GM19035 (cell line): ENCODE measurements around the gene RSRC1.
A peak's percentile ranks its signal among the peaks of the same experiment; 100 is the strongest.
"Not testable (repeated sequence)": the region's sequence is repeated elsewhere in the genome, so short reads cannot be mapped to it uniquely, and the experiment has no call there.

Source experiments
- ATAC-seq: cut with Tn5 transposase; IDR thresholded peaks from one replicate; pipeline ENCODE4 v1.9.1; 2021; ENCODE audit not compliant: unreplicated experiment

Gene RSRC1

GRCh38 chr3:158100681-158101080, 9.2 kb upstream of the RSRC1 start:
- no peak for ATAC-seq

DNA sequence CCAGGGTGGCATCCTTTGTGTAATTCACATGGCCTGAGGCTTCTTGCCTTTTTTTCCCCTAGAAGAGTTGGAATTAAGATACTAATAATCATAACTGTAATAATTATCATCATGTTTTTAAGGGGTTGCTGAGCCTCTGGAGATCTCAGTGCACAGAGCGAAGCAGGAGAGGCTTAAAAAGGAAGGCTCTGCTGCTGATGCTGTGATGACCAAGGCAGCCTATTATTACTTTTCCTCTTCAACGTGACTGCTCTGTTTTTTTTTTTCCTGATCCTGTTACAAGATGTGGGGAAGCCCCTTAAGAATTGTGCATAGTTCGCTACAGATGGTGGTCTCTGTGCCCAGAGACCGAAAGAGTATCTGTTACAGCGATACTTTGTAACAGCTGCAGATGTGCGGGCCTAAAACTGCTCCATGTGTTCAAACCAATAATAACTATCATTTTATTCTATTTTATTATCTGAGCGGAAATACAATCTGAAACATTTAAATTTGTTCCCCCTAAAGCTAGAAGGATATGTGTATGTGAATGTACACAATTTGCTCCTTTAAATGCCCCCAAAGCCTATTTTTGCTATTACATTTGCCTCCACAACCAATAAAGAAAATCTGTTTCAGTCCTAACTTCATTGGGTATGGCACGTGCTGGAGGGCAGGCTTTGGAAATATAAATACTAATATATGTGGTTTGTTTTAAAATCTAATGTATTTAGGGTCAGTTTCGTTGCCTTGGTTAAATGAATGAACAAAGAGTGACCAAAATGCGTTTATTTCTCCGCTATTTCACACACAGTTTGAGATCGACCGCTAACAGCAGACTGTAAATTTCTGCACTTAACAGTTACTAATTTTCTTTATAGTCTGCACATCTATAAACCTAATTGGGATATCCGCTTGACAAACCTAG, 8.3 kb upstream of the RSRC1 start:
- ATAC-seq: no peak

- no peak for ATAC-seq
Measured at GRCh38 chr3:158102242-158103080, 7.4 kb upstream of the RSRC1 start.

DNA sequence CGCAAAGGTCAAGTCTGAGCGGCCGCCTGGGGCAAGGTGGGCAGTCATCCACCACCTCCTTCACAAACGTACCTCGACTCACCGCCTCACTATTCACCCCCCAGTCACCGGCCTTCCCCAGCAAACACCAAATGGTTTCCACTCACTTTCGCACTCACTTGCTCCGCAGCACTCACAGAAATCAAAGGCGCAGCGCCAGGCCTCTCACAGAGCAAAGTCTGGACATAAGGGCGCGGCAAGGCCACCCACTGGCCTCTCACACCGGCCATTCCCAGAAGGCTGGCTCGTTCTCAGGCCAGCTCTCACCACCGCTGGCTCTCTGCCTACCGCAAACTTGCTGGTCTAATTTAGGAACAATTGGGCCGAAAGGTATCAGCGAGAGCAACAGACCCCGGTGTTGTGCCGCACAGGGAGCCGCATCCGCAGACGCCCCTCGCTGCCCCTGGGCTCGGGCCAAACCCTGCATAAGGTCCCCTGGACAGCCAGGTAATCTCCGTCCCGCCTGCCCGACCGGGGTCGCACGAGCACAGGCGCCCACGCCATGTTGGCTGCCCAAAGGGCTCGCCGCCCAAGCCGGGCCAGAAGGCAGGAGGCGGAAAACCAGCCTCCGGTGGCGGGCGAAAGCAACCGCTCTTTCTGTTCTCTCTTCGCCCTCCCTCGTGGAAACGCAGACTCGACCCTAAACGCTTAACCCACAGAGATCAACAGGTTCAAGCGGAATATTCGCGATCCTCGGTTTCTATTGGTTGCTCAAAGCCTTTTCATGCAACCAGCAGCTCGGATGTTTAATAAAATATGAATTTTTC, 6.6 kb upstream of the RSRC1 start:
- ATAC-seq: peak; percentile 33

DNA sequence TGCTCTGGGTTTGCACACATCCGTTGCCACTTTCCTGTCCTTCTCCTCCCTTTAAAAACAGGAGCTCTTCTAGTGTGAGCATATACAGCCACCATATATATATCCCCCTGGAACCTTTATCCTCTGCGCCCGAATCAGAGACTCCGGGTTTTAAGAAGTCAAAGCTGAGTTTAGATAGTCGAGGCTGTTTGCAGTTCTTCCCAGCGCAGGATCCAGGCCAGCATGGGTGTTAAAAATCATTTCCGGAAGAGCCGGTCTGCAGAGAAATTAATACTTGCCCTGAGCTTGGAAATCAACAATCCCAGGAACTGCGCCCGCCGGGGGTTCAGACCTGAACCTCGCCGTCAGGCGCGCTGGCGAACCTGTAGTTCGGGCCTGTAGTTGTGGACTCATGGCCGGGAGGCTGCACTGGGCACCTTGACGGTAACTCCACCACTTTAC, 6.0 kb upstream of the RSRC1 start:
- ATAC-seq: no peak

GRCh38 chr3:158104431-158104921, 5.4 kb upstream of the RSRC1 start:
- ATAC-seq: no peak

- no peak for ATAC-seq
Measured at GRCh38 chr3:158105119-158105709, 4.7 kb upstream of the RSRC1 start.

- ATAC-seq: no peak
Measured at GRCh38 chr3:158105710-158106253, 4.1 kb upstream of the RSRC1 start.

DNA sequence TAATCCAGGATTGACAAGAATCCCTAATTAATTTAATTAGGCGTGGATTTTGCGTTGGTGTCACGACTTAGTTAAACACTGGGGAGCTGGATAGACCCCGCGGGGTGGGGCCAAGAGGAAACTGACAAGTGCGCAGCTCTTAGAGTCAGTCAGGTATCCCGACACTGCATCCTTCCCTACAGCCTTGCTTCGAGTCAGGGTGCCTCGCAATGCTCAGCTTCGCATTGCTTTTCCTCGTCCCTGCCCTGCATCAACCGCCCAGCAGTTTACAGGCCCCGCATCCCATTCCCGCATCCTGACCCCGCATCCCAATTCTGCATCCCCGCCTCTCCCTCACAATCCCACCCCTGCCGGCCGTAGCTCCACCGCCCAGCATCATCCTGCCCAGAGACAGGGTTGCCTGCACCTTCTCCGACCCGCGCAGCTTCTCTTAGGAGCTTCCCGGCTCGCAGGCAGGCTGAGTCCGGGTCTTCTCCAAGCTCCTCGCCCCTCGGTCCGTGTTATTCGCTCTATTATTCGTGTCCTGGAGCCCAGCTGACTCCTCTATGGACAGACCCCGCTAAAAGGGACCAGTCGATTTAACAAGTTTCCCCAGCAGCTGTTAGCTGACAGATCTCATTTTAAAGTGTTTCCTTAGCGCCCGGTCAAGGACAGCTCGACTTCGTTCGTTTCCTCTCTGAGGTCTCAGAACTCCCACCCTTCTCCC, 3.0 kb upstream of the RSRC1 start:
- ATAC-seq: no peak

DNA sequence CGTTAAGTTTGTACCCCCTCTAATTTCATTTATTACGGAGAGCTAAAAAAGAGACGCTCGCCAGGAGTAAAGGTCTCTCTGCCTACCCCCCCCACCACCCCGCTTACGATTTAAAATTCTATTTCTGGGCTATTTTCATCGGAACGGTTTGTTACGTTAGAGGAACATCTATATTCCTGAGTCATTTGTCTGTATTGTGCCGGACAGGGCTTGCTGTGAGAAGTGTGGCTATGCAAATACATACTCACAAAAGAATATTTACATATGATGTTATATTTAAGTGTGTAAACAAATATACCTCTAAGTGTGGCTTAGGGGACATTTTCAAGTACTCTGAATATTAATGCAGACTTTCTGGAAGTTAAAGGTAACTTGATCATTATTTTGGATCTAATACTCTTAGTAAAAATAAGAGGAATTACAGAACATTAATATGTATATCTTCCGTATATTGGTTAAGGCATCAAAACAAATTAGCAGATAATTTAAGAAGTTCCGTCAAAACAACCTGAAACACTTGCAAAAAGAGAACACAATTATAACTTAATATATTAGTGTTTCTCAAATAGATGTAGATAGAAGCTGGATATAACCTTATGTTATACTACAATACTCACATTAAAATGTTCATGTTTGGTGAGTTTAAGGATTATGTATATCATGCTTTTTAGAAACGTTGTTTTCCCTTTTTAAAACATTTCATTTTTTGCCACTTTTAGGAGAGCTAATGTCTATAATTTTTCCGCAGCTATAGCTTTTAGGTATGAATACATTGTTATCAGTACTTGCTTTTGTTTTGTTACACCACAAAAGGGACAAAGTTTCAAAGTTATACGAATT, 2.1 kb upstream of the RSRC1 start:
- ATAC-seq: no peak

DNA sequence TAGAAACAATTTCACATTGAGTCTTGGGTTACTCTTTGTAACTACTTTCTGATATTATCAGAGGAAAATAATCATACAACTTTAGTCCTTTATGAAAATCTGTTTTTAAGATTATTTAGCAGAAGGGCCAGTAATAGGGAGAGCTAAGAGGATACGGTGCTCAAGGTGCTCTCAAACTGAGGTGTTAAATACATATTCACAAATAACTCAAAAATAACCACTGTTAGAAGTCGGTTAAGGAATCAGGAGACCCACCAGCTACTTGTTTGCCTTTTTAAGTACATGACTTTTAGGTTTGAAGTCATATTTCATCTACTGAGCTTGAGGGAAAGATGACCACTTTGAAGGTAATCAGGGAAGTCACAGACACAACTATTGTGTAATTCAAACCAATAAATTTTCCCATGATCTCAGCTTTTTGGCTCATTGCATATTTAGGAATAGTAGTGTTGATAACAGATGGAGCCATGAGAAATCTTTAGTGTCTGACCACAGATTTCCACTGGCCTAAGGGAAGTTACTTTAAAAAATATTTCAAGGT, 1.4 kb upstream of the RSRC1 start:
- no peak for ATAC-seq

DNA sequence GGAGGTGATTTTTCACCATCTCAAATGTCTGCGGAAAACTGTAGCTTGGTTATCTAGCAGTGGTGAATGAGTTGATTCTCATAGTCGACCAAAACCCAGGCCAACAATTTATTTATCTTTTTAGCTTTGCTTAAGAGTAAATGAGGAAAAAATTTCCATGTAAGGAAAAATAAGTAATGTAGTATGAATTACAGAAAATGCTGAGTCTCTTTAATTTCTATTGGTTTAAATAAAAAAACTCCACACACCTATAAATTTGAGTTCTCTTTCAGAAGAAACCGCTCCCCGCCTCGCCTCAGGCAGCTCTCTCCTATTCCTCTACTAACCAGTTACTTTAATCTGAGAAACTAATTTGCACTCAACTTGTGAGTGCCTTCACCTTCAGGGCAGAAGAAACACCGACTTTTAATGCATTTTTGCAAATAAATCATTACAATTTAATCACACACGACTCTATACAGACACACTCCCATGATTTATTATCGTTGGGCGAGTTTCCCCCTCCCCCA, 540 bp upstream of the RSRC1 start:
- ATAC-seq: peak; percentile 15

- ATAC-seq: peak; percentile 0
Measured at GRCh38 chr3:158110658-158111018, 749 bp downstream of the RSRC1 start.

GRCh38 chr3:158111861-158112260, 2.0 kb downstream of the RSRC1 start:
- no peak for ATAC-seq

GRCh38 chr3:158113595-158113994, 3.7 kb downstream of the RSRC1 start:
- ATAC-seq: not testable (repeated sequence)

- ATAC-seq: no peak
Measured at GRCh38 chr3:158120330-158120729, 10.4 kb downstream of the RSRC1 start.

DNA sequence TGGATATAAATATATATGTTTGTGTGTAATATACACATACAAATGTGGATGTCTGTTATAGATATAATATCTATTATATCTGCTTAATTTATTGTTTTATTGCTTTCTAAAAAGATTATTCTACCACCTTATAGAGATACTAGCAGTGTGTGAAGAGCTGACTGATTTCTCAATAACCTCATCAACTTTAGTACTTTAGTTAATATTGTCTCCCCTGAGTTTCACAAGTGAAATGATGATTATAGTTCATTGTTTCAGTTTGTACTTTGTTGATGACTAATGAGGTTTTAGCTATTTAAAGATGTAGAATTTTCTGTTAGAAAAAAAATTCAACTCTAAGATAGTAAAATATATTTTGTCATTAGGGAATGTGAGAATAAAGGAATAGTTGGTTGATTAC, 11.4 kb downstream of the RSRC1 start:
- ATAC-seq: peak; percentile 71

DNA sequence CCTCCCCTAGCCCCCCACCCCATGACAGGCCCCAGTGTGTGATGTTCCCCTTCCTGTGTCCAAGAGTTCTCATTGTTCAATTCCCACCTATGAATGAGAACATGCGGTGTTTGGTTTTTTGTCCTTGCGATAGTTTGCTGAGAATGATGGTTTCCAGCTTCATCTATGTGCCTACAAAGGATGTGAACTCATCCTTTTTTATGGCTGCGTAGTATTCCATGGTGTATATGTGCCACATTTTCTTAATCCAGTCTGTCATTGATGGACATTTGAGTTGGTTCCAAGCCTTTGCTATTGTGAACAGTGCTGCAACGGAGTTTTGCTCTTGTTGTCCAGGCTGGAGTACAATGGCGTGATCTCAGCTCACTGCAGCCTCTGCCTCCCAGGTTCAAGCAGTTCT, 12.8 kb downstream of the RSRC1 start:
- ATAC-seq: not testable (repeated sequence)
